ENCODE measurements around the gene CFAP57. TPM values are rescaled to one million over a fixed set of nuclear protein-coding genes. Genes with fewer than 3 reads are reported as not detected.

The CFAP57 gene
- total and polyA plus RNA-seq, 2 of the 13 experiments (the other 11 are each of a cell fraction or from before 2014, with no cell fraction given), result 0.01 TPM; not detected in 1

DNA sequence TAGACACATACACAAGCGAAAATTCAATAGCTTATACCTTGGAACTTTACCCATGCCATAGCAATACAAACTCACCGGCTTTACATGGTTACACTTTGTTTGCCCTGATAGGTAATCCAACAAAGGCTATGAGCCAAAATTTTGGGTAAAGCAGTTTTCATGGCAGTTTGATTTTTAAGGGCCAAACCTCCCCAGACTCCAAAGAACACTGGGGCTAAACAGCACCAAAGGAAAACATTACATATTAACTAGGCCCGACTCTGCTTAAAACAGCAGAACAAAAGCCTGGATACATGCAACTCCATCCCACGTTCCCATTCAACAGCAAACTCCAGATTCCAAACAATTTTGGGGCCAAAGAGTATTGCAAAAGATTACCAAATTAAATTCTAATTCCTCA is 93.3 kb downstream of the CFAP57 start:
- no peak overlapping the region for H2AFZ ChIP-seq (ENCODE audit: low read length)
- intact Hi-C loops (cut with micrococcal nuclease; ENCODE audit: unreplicated experiment) (no loop called here), in situ Hi-C loops (cut with HindIII; ENCODE audit: extremely low pct_ligation_motif_present, low pct_unique_long_range_greater_than_20kb) (no loop called here)
- no peaks in the 10 kb centered on the region for H4K20me1 ChIP-seq (ENCODE audit: insufficient read depth, low read length)
- BruUV-seq (replicated peaks), result no TSS peak
- no peak overlapping the region for H3K4me3 ChIP-seq (replicated peaks in 1 of 3; ENCODE audit: insufficient read depth in 1 of 3, low read depth in 2 of 3, low read length in 3 of 3)
- no peak for ATAC-seq
- H3K9ac ChIP-seq (ENCODE audit: insufficient read depth, low read depth, low read length), result no peak overlapping the region
- H3K79me2 ChIP-seq (ENCODE audit: insufficient read depth, low read length), result no peaks in the 10 kb centered on the region
- WGBS (ENCODE audit: low lambda C conversion rate), result 4% methylated on average over 4 of the region's 4 CpGs
- peaks cover 19% of the 10 kb centered on the region for H3K9me3 ChIP-seq (ENCODE audit: low read length)
- POLR2A ChIA-PET, result no interaction called here
- DNase-seq (ENCODE audit: low spot score), result no peak
- peaks cover 0 to 3% of the 10 kb centered on the region in 2 experiments; a peak in 1 of 5 replicates for H3K27me3 ChIP-seq (ENCODE audit: control insufficient read depth in 1 of 2, insufficient read depth in 2 of 2, low read length in 2 of 2)
- H3K27ac ChIP-seq (ENCODE audit: extremely low read length, insufficient read depth, low read length), result no peak overlapping the region
- H3K4me1 ChIP-seq (ENCODE audit: insufficient read depth, low read length), result peaks cover 48% of the 10 kb centered on the region
- no peak for FAIRE-seq
- no peaks in the 10 kb centered on the region for H3K36me3 ChIP-seq (replicated peaks in 1 of 2; ENCODE audit: control insufficient read depth in 1 of 2, insufficient read depth in 2 of 2, low read length in 2 of 2)
- no peak overlapping the region for H3K4me2 ChIP-seq (ENCODE audit: low read depth, low read length)
- CTCF ChIA-PET (ENCODE audit: low intra/inter-chr PET ratio, low total read pairs), result no interaction called here
- TF ChIP-seq, protein P1, sequence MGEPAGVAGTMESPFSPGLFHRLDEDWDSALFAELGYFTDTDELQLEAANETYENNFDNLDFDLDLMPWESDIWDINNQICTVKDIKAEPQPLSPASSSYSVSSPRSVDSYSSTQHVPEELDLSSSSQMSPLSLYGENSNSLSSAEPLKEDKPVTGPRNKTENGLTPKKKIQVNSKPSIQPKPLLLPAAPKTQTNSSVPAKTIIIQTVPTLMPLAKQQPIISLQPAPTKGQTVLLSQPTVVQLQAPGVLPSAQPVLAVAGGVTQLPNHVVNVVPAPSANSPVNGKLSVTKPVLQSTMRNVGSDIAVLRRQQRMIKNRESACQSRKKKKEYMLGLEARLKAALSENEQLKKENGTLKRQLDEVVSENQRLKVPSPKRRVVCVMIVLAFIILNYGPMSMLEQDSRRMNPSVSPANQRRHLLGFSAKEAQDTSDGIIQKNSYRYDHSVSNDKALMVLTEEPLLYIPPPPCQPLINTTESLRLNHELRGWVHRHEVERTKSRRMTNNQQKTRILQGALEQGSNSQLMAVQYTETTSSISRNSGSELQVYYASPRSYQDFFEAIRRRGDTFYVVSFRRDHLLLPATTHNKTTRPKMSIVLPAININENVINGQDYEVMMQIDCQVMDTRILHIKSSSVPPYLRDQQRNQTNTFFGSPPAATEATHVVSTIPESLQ (CRISPR knock-in tag; conservative IDR thresholded peaks at IDR 0.05), result no peak
- TF ChIP-seq ONECUT2 (CRISPR knock-in tag; IDR thresholded peaks at IDR 0.05) (no peak), LCORL (IDR thresholded peaks at IDR 0.05) (no peak), LCORL (CRISPR knock-in tag; IDR thresholded peaks at IDR 0.05) (no peak), FOXA3 (CRISPR knock-in tag; IDR thresholded peaks at IDR 0.05) (no peak), NCOA5 (CRISPR knock-in tag; IDR thresholded peaks at IDR 0.05) (no peak), ZNF563 (CRISPR knock-in tag; IDR thresholded peaks at IDR 0.05) (no peak), SKI (IDR thresholded peaks at IDR 0.05; ENCODE audit: partially characterized antibody) (no peak), TMF1 (CRISPR knock-in tag; IDR thresholded peaks at IDR 0.05; ENCODE audit: low read depth) (no peak), KDM1A (CRISPR knock-in tag; IDR thresholded peaks at IDR 0.05) (no peak), GZF1 (CRISPR knock-in tag; IDR thresholded peaks at IDR 0.05) (no peak), GATA4 (IDR thresholded peaks at IDR 0.05; ENCODE audit: borderline replicate concordance, low read depth) (no peak), MLLT10 (CRISPR knock-in tag; IDR thresholded peaks at IDR 0.05) (no peak), ZNF335 (CRISPR knock-in tag; IDR thresholded peaks at IDR 0.05) (no peak)
- TF ChIP-seq, protein P2, sequence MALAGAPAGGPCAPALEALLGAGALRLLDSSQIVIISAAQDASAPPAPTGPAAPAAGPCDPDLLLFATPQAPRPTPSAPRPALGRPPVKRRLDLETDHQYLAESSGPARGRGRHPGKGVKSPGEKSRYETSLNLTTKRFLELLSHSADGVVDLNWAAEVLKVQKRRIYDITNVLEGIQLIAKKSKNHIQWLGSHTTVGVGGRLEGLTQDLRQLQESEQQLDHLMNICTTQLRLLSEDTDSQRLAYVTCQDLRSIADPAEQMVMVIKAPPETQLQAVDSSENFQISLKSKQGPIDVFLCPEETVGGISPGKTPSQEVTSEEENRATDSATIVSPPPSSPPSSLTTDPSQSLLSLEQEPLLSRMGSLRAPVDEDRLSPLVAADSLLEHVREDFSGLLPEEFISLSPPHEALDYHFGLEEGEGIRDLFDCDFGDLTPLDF (CRISPR knock-in tag; IDR thresholded peaks at IDR 0.05), result no peak
- TF ChIP-seq, protein P3, sequence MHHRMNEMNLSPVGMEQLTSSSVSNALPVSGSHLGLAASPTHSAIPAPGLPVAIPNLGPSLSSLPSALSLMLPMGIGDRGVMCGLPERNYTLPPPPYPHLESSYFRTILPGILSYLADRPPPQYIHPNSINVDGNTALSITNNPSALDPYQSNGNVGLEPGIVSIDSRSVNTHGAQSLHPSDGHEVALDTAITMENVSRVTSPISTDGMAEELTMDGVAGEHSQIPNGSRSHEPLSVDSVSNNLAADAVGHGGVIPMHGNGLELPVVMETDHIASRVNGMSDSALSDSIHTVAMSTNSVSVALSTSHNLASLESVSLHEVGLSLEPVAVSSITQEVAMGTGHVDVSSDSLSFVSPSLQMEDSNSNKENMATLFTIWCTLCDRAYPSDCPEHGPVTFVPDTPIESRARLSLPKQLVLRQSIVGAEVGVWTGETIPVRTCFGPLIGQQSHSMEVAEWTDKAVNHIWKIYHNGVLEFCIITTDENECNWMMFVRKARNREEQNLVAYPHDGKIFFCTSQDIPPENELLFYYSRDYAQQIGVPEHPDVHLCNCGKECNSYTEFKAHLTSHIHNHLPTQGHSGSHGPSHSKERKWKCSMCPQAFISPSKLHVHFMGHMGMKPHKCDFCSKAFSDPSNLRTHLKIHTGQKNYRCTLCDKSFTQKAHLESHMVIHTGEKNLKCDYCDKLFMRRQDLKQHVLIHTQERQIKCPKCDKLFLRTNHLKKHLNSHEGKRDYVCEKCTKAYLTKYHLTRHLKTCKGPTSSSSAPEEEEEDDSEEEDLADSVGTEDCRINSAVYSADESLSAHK (CRISPR knock-in tag; IDR thresholded peaks at IDR 0.05; ENCODE audit: borderline replicate concordance), result no peak
- TF ChIP-seq, protein P4, sequence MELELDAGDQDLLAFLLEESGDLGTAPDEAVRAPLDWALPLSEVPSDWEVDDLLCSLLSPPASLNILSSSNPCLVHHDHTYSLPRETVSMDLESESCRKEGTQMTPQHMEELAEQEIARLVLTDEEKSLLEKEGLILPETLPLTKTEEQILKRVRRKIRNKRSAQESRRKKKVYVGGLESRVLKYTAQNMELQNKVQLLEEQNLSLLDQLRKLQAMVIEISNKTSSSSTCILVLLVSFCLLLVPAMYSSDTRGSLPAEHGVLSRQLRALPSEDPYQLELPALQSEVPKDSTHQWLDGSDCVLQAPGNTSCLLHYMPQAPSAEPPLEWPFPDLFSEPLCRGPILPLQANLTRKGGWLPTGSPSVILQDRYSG (CRISPR knock-in tag; IDR thresholded peaks at IDR 0.05), result no peak
- TF ChIP-seq, protein P5, sequence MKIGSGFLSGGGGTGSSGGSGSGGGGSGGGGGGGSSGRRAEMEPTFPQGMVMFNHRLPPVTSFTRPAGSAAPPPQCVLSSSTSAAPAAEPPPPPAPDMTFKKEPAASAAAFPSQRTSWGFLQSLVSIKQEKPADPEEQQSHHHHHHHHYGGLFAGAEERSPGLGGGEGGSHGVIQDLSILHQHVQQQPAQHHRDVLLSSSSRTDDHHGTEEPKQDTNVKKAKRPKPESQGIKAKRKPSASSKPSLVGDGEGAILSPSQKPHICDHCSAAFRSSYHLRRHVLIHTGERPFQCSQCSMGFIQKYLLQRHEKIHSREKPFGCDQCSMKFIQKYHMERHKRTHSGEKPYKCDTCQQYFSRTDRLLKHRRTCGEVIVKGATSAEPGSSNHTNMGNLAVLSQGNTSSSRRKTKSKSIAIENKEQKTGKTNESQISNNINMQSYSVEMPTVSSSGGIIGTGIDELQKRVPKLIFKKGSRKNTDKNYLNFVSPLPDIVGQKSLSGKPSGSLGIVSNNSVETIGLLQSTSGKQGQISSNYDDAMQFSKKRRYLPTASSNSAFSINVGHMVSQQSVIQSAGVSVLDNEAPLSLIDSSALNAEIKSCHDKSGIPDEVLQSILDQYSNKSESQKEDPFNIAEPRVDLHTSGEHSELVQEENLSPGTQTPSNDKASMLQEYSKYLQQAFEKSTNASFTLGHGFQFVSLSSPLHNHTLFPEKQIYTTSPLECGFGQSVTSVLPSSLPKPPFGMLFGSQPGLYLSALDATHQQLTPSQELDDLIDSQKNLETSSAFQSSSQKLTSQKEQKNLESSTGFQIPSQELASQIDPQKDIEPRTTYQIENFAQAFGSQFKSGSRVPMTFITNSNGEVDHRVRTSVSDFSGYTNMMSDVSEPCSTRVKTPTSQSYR (CRISPR knock-in tag; IDR thresholded peaks at IDR 0.05; ENCODE audit: borderline replicate concordance), result no peak
